Activated T-cell treated with anti-CD3 and anti-CD28 coated beads for 24 hours (primary cell): ENCODE results near the gene SPEM3.
"Not testable (repeated sequence)": the region's sequence is repeated elsewhere in the genome, so short reads cannot be mapped to it uniquely, and the experiment has no call there.

Experiments used
- DNase-seq: peaks from one replicate; pipeline ENCODE4 v3.0.0-alpha.2; 2020; ENCODE audit warnings: low read depth

Gene SPEM3

DNA sequence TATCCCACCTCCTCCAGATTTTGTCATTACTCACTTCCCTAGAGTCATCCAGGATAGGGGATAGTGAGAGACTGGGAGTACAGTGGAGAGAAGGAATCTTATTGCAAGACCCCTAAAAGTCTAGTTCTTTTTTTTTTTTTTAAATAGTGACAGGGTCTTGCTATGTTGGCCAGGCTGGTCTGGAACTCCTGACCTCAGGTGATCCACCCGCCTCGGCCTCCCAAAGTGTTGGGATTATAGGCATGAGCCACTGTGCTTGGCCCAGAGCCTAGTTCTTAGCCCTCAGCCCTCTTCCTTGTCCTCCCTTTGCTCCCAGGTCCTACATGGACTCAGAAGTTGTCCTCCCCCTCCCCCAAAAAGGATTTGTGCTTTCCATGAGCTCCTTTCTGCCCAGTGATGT lies 13.5 kb downstream of the SPEM3 start:
- DNase-seq, result no peak

DNA sequence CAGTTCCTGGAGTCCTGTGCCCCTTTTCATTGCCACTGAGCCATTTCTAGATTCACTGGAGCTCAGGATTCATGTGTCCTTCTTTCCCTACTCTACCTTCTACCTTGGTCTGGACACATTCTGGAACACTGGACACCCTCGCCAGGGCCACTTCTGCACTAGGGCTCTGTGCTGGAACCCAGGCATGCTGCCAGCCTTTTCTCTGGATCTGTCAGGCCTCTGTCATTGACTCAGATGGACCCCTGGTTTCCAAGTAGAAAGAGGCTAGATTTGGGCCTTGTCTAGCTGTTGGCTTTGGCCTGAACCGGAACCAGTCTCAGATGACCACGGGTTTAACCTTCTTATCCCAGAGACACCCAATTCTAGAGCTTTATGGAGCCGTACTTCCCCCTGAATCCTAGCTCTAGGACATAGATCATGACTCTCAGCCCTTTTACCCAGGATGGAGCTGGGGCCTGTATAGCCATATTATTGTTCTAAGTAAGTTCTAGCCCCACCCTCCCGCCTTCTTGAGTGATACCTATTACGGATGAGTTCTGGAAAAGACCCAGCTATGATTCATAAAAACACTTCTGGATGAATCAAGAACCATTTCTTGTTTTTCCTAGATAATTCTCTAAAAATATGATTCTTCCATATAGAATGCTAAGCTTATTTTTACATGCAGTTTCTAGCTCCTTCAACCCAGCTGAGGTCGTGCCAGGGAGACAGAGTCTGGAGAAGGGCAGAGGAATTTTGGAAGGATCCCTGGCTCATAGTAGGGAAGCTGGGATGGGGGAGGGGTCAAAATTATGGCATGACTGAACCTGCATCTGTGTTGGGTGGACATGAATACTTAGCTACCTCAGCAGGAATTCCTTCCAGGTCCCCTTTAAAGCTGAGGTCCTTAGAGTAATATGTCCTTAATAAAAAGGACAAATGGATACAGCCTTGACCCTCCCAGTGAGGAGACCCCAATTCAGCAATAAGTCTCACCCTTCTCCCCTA lies 15.1 kb downstream of the SPEM3 start:
- DNase-seq, result no peak

DNA sequence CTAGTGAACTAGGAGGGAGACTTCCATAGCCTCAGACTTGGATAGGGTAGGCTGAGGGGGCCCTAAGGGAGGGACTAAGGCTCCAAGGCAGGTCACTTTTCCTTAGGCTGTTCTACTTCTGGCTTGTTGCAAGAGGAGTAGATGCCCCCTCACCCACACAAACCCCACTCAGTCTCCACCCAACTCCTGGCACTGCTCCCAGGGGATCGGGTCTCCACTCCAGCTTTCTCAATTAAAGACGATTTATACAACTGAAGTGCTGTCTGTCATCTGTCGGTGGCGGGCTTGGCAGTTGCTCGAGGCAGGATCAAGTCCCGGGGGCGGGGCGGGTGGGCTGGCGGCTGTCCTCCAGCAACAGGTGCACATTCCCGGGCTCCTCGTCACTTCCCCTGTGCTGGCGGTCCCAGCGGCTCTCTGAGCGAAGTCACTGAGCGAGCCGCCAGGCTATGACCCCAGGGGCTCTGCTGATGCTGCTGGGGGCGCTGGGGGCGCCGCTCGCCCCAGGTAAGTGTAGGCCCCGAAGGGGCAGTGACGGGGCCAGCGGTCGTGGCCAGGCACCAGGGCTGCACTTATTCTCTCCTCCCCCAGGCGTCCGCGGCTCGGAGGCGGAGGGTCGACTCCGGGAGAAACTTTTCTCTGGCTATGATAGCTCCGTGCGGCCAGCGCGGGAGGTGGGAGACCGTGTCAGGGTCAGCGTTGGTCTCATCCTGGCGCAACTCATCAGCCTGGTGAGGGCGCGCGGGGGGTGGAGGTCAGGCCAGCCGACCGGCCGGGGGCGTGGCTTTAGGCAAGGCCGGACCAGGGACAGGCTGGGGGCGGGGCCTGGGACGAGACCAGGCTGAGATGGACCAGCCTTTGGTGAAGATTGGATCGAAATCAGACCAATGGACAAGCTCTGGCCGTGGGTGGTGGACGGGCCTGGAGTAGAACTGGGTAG lies 16.3 kb downstream of the SPEM3 start, which contains the start of gene CHRNB1:
TSS of gene CHRNB1 (plus strand) at position 380 of the 937 bp plus-strand sequence. CDS start at position 447, 67 bp downstream.
- DNase-seq, result no peak

DNA sequence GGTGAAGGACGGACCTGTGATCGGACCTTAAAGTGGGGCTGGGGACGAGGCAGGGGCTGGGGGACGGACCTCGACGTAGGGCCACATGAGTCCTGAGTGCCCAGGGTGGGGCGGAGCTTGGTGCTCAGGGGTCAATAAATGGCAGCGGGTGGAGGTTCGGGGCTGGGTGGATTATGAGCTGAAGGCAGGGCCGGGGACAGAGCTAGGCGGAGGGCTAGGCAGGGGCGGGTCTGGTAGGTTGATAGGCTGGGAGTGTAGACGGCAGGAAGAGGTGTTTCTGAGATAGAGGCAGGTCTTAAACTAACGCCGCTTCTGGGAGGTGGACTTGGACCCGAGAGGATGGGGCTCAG lies 16.9 kb downstream of the SPEM3 start:
- DNase-seq, result no peak

DNA sequence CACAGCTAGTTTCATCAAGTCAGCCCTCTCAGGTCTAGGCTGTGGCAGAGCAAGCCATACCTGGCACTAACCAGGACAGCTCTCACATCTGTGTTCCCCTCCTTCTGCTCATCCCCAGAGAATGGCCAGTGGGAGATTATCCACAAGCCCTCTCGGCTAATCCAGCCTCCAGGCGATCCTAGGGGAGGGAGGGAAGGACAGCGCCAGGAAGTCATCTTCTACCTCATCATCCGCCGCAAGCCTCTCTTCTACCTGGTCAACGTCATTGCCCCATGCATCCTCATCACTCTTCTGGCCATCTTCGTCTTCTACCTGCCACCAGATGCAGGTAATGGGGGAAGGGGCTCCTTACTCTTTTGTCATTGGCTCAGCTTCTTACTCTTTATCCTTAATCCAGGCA lies 19.8 kb downstream of the SPEM3 start:
- DNase-seq, result no peak

DNA sequence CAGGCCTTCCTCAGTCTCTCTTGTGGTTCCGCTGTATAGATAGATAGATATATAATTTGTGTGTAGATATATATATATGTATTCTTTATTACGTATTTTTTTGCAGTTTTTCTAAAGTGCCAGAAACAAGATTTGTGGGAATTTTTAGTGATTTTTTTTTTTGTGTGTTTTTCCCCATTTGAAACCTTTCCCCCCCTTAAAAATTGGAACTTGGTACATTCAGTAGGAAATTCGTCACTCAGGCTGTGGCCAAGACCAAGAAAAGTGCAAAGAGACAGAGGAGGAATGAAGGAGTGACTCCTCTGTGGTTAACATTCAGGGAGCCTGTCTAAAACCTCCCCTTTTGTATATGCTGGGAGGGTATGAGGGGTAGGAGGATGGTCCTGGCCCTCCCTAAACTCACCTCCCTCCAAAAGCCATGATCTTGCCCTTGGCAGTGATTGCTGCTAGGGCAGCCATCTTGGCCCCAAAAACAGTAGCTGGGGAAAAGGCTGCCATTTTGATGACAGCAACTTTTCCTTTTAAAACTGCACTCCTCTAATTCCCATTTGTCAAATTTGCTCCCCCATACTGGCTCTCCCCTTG lies 31.4 kb downstream of the SPEM3 start:
- DNase-seq, result no peak

DNA sequence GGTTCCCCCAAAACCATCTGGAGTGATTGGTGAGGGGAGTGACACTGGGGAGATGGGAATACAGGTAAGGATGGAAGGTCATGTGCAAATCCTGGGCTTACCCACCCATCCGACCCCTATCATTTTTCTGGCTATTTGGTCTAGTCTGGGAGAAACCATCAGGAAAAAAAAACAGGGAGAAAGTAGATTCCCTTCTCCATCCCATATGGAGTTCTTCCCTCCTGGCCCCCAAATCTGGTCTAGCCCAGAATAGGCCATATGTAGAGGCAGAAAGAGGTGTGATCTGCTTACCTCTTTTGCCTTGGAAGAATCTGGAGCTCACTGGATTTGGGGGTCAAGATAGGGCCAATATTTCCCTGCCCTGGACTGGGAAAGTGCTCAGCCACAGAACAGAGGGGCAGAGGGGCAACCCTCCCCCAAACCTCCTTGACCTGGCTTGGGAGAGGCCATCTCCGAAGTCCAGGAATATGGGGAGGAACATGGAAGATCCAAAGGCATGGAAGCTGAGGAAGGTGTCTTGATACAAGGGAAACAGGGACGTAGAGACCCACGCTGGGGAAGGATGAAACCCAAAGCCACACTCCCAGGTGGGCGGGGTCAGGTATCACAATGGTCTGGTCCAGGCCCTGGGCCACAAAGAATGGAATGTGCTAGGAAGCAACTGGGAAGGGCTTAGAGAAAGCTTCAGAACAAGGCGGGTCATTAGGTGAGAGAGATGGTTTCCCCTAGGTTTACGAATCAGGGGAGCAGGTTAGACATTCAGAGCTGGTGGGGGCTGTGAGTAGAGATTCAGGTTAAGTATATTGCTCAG lies 32.4 kb downstream of the SPEM3 start:
- DNase-seq, result no peak

DNA sequence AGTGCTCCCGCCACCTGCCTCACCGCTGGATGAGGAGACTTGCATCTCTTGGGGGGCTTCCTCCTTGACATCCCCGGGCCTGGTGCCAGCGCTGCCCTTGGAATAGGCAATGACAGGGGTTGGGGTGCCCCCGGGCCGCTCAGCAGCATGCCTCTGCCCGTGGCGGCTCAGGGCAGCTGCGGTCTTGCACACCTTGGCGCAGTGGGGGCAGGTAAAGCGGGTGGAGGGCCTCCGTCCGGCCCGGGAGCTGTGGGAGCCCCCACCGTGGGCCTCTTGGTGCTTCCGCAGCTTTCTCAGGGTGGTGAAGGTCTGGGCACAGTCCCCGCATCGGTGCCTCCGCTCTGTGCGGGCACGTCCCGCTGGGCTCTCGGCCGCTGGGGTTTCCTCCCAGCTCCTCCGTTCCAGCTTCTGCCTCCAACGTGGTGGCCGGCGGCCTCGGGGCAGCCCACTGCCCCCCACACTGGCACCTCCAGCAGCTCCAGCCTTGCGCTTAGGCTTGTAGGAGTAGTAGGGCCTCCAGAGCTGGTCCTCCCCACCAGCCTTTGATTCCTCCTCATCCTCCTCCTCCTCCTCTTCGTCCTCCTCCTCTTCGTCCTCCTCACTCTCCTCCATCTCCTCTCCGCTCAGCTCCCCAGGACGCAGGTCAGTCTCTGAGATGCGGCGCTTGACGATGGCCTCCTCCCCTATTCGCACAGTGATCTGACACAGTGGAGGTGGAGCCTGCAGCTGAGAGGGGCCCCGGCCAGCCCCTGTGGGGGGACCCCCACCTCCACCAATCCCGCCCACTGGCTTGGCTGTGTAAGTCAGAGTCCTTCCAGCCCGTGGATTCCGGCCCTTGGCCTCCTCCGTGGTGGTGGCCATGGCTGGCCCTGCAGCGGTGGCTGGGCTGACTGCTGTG lies 34.1 kb downstream of the SPEM3 start:
- DNase-seq, result no peak

DNA sequence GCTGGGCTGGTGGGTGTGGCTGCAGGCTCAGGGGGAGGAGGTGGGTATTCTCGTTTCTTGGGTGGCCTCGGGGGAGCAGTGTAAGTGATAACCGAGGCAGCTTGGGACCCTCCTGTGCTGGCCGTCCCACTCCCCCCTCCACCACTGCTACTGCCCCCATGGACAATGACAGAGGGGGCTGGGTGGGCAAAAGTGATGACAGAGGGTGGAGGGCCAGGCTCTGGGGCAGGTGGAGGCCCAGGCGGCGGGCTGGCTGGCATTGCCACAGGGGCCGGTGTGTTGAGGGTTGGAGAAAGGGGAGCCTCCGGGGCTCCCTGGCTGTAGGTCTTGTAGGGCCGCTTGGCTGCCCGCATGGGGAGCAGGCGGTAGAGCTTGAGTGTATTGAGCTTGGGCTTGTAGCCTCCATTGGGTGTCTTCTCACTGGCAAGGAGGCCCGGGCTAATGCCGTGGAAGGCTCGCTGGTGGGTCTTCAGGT lies 34.8 kb downstream of the SPEM3 start:
- DNase-seq, result no peak

DNA sequence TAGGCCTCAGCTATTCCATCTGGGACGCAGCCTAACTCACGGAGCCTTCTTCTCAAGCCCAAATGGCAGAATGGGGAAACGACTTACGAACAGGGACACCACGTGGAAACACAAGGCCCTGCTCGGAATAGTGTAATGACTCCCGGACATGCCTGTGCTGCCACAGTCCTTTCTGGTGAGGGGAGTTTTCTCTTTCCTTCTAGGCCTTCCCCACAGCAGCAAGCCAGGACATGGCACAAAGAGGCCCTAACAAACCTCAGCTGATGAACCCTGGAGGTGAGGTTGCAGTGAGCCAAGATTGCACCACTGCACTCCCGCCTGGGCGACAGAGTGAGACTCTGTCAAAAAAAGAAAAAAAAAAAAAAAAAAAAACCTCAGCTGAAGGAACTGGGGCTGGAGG lies 35.4 kb downstream of the SPEM3 start:
- DNase-seq, result no peak

DNA sequence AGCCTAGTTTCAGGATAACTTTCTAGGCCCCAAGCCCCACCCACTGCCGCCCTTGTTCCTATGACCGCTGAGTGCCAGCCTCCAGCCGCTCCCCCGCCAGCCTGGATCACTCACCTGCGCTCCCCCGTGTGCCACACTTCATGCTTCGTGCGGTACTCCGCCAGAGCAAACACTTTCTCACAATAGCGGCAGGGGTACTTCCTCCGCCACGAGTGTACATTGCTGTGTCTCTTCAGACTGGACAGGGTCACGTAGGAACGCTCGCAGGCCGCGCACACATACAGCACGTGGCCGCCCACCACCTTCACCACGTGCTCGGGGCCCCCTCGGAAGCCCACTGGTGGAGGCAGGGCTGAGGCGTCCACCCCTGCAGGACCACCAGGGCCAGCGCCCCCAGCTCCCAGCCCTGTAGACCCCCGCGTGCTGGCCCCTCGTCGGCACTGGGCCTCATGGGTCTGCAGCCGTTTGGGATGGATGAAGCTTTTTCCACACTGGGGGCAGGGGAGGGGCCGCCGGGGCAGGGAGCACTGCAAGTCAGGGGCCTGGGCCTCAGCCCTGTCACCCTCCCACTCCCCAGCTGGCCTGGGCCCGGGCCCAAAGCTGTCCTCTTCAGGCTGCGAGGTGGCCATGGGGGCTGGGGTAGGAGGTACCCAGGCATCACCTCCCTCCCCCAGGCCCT lies 37.1 kb downstream of the SPEM3 start:
- DNase-seq, result no peak

DNA sequence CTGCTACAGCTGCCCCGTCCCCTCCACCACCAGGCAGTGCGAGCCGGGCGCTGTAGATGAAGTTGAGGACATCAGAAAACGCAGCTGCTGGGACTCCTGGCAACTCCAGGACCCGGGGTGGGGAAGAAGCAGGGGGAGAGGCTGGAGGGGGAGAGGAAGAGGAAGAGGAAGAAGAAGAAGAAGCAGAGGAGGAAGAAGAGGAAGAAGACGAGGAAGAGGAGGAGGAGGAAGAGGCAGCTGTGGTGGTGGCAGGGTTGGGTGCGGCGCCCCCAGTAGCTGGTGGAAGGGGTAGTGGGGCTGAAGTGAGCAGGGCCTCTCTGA lies 37.6 kb downstream of the SPEM3 start:
- DNase-seq, result no peak

DNA sequence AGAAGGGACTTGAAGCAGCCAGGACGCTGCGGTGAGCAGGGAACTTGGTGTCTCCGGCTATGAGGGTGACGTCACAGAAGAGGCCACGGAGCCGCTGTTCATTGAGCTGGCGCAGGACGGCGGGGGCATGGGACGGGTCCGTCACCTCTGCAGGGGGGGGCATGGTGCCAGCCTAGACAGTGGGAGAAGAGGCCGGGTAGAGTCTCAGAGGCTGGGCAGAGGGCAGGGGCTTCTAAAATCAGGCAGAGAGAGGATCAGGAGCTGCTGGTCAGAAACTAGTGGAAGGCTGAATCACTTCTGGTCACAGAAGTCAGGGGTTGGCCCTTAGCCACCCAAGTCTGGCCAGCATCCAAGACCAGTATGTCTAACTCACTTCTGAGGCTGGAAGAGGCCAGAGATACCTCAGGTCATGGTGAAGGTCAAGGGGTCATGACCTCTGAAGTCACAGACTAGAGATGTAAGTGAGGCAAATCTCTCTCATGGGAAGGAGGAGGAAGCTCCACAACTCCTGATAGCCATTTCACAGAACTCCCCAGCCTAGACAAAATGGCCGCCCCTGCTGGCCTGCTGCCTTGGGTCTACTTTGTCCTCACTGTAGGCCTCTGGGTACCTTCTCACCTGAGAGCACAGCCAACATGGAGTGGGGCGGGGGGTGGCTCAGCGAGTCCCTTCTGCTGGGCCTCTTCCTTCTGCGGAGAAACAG lies 38.1 kb downstream of the SPEM3 start:
- DNase-seq, result no peak

DNA sequence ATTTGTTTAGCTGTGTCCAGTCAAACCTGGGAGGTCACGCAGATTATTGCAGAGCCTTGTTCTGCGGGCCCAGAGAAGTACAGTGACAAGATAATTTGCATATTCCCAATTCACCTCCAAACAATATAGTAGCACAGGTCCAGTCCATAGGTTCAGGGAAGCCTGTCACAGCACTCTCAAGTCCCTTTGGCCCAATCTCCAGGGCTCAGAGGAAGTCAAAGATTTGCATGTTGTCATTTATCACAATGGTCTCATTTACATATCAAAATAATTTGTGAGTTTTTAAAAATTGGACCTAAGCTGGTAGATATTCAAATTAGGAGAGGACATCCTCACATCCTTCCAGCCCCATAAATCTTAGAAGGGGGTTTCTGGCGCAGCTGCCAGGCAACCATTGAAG lies 38.8 kb downstream of the SPEM3 start:
- no peak for DNase-seq

DNA sequence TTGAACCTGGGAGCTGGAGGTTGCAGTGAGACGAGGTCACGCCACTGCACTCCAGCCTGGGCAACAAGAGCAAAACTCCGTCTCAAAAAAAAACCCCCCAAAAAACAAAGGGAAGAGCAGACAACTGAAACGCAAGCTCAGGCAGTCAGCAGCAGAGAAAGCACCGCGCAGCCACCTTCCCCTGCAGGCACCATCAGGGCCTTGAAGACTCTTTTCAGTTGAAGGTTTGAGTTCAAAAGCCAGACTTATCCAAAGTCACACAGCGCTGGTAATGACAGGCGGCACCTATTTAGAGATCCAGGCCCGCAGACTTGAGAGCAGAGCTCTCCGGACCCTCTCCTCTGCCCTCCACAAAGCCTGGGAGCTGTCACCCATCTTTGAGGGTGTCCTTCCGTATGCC lies 39.6 kb downstream of the SPEM3 start:
- DNase-seq, result no peak

DNA sequence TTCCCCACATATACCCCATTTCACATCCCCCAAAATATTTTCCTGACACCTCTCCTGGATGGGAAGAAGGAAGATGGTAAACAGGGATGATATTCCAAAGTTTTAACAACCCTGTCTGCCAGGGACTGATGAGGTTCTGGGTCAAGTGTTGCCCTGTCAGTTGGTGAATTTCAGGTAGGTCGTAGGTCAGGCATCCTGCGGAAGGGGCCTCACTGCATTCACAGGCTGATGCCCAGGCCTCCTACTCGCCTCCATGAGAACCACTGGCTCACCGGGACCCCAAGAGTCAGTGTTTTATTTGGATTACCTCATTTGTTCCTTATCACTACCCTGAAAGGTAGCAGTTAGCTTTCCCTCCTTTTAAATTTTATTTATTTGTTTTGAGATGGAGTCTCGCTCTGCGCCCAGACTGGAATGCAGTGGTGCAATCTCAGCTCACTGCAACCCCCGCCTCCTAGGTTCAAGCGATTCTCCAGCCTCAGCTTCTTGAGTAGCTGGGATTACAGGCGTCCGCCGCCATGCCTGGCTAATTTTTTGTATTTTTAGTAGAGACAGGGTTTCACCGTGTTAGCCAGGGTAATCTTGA lies 40.2 kb downstream of the SPEM3 start:
- DNase-seq, result no peak

DNA sequence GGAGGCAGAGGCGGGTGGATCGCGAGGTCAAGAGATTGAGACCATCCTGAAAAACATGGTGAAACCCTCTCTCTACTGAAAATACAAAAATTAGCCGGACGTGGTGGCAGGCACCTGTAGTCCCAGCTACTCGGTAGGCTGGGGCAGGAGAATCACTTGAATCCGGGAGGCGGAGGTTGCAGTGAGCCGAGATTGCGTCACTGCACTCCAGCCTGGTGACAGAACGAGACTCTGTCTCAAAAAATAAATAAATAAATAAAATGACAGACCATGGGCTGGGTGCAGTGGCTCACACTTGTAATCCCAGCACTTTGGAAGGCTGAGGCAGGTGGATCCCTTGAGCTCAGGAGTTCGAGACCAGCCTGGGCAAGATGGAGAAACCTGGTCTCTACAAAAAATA lies 41.2 kb downstream of the SPEM3 start:
- DNase-seq, result not testable (repeated sequence)

DNA sequence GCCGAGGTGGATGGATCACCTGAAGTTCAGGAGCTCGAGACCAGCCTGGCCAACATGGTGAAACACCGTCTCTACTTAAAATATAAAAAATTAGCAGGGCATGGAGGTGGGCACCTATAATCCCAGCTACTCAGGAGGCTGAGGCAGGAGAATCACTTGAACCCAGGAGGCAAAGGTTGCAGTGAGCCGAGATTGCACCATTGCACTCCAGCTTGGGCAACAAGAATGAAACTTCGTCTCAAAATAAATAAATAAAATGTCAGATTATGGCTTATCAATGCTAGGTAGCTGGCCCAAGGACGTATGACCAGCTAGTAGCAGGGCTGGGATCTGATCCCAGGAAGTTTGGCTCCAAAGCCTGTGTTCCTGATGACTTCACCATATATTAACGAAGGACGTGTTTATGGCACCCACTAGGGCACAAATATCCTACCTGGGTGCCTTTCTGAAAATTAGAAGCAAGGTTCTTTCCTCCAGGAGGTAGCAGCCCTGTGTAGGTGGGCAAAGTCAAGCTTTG lies 41.9 kb downstream of the SPEM3 start:
- DNase-seq, result not testable (repeated sequence)

DNA sequence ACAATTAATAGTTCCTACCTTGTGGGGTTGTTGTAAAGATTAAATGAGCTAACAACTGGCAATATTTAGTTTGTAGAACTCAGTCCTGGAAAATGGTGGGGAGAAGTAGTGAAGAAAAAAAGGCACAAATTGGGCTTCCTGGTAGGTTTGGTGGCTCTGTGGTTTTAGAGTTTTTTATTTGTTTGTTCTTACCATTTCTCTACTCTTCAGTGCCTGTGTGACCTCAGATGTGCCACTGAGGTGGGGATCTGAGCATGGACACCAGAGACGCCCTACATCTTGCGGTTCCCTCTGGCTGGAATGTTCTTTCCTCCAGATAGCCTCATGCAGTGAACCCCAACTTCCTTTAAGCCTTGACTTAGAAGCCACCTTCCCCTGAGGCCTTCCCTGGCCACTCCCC lies 43.1 kb downstream of the SPEM3 start:
- no peak for DNase-seq
